Keratinocyte (primary cell): ENCODE data around the gene ZNF451.
"Not testable (repeated sequence)": the region's sequence is repeated elsewhere in the genome, so short reads cannot be mapped to it uniquely, and the experiment has no call there.

Experiments
- CTCF ChIP-seq, 3 experiments: IDR thresholded peaks in 1 of 3; conservative IDR thresholded peaks in 1 of 3; optimal IDR thresholded peaks in 1 of 3; 2 replicates in 2 of 3; 3 replicates in 1 of 3; pipeline versions ENCODE3 to v1.5.1; 2011; ENCODE audit warnings: low read length in 3 of 3, mild to moderate bottlenecking in 3 of 3, moderate library complexity in 2 of 3, control low read depth in 1 of 3, inconsistent platforms in 1 of 3; ENCODE audit not compliant: insufficient read depth in 2 of 3; ENCODE audit errors: extremely low read depth in 1 of 3
- EZH2 ChIP-seq: IDR thresholded peaks from one replicate; pipeline ENCODE4 v1.6.1; 2012; ENCODE audit warnings: inconsistent platforms, mild to moderate bottlenecking, low read length, moderate library complexity

GRCh38 chr6:57047859-57048258 lies 42.1 kb upstream of the ZNF451 start:
- TF ChIP-seq CTCF (optimal IDR thresholded peaks at IDR 0.05 in 1 of 3, IDR thresholded peaks at IDR 0.05 in 1 of 3, conservative IDR thresholded peaks at IDR 0.05 in 1 of 3; ENCODE audit: extremely low read depth in 1 of 3, insufficient read depth in 2 of 3, low read length in 3 of 3); EZH2: not testable (repeated sequence)
